PFSK-1 (cell line): Measurements from ENCODE around the gene SPDEF.

Source experiments
- FOXP2 ChIP-seq: optimal IDR thresholded peaks from 2 replicates; pipeline ENCODE3; 2011; ENCODE audit warnings: borderline replicate concordance, control low read depth, inconsistent platforms; ENCODE audit not compliant: insufficient read depth; ENCODE audit errors: extremely low read length, extremely low read depth
- POLR2AphosphoS5 ChIP-seq: IDR thresholded peaks from 2 replicates; pipeline ENCODE4 v1.6.1; 2012; ENCODE audit warnings: low read depth, mild to moderate bottlenecking, control low read depth, low read length, moderate library complexity
- REST ChIP-seq, 2 experiments: IDR thresholded peaks; 2 replicates each; pipeline versions ENCODE4 v1.6.1 to v1.8.0; 2011 to 2012; ENCODE audit warnings: low read depth in 2 of 2, low read length in 2 of 2, control low read depth in 1 of 2, inconsistent platforms in 1 of 2, mild to moderate bottlenecking in 1 of 2, moderate library complexity in 1 of 2; ENCODE audit not compliant: insufficient read depth in 1 of 2
- SIN3A ChIP-seq: IDR thresholded peaks from 2 replicates; pipeline ENCODE4 v1.6.1; 2012; ENCODE audit warnings: mild to moderate bottlenecking, low read length, moderate library complexity, borderline replicate concordance; ENCODE audit not compliant: insufficient read depth
- TAF1 ChIP-seq: IDR thresholded peaks from 2 replicates; pipeline ENCODE4 v1.6.1; 2012; ENCODE audit warnings: low read length, control low read depth, borderline replicate concordance; ENCODE audit not compliant: insufficient read depth

SPDEF gene

GRCh38 chr6:34587851-34588250 lies 31.7 kb upstream of the SPDEF start:
- TF ChIP-seq REST (IDR thresholded peaks at IDR 0.05; ENCODE audit: insufficient read depth in 1 of 2, low read depth in 2 of 2, low read length in 2 of 2), result no peak
- TF ChIP-seq POLR2AphosphoS5, result no peak
- no peak for TF ChIP-seq FOXP2
- TF ChIP-seq SIN3A, result no peak
- no peak for TF ChIP-seq TAF1

- TF ChIP-seq POLR2AphosphoS5 (no peak), REST (IDR thresholded peaks at IDR 0.05; ENCODE audit: insufficient read depth in 1 of 2, low read depth in 2 of 2, low read length in 2 of 2) (no peak), TAF1 (no peak), FOXP2 (no peak), SIN3A (no peak)
Measured at GRCh38 chr6:34587325-34587724, 31.2 kb upstream of the SPDEF start.

GRCh38 chr6:34586327-34587040 lies 30.4 kb upstream of the SPDEF start:
- TF ChIP-seq POLR2AphosphoS5, result no peak
- TF ChIP-seq FOXP2, result no peak
- TF ChIP-seq REST (IDR thresholded peaks at IDR 0.05; ENCODE audit: insufficient read depth in 1 of 2, low read depth in 2 of 2, low read length in 2 of 2), result no peak
- no peak for TF ChIP-seq TAF1
- TF ChIP-seq SIN3A, result no peak

GRCh38 chr6:34585512-34586061 lies 29.5 kb upstream of the SPDEF start:
- TF ChIP-seq SIN3A (no peak), POLR2AphosphoS5 (no peak), REST (IDR thresholded peaks at IDR 0.05; ENCODE audit: insufficient read depth in 1 of 2, low read depth in 2 of 2, low read length in 2 of 2) (no peak), TAF1 (no peak), FOXP2 (no peak)
